ENCODE results near the gene GLI1. TPM values are rescaled to one million over a fixed set of nuclear protein-coding genes. Genes with fewer than 3 reads are reported as not detected.
"Not testable (repeated sequence)": the region's sequence is repeated elsewhere in the genome, so short reads cannot be mapped to it uniquely, and the experiment has no call there.

Gene GLI1
- total RNA-seq, 1 donor from 2014 or later = 1.4 TPM

- ATAC-seq = no peak
- Histone ChIP-seq H3K9me3 (no peaks in the 10 kb centered on the region), H3K4me3 (no peak overlapping the region), H3K27me3 (no peaks in the 10 kb centered on the region), H3K27ac (no peak overlapping the region), H3K4me1 (no peaks in the 10 kb centered on the region), H3K36me3 (peaks cover 60% of the 10 kb centered on the region)
- no peak for DNase-seq
- intact Hi-C loops (cut with DNase I) = no loop called here
- TF ChIP-seq, protein P1, sequence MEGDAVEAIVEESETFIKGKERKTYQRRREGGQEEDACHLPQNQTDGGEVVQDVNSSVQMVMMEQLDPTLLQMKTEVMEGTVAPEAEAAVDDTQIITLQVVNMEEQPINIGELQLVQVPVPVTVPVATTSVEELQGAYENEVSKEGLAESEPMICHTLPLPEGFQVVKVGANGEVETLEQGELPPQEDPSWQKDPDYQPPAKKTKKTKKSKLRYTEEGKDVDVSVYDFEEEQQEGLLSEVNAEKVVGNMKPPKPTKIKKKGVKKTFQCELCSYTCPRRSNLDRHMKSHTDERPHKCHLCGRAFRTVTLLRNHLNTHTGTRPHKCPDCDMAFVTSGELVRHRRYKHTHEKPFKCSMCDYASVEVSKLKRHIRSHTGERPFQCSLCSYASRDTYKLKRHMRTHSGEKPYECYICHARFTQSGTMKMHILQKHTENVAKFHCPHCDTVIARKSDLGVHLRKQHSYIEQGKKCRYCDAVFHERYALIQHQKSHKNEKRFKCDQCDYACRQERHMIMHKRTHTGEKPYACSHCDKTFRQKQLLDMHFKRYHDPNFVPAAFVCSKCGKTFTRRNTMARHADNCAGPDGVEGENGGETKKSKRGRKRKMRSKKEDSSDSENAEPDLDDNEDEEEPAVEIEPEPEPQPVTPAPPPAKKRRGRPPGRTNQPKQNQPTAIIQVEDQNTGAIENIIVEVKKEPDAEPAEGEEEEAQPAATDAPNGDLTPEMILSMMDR (IDR thresholded peaks at IDR 0.05) = no peak
These were observed 37.2 kb downstream of the GLI1 start for GRCh38 chr12:57496822-57497221.

DNA sequence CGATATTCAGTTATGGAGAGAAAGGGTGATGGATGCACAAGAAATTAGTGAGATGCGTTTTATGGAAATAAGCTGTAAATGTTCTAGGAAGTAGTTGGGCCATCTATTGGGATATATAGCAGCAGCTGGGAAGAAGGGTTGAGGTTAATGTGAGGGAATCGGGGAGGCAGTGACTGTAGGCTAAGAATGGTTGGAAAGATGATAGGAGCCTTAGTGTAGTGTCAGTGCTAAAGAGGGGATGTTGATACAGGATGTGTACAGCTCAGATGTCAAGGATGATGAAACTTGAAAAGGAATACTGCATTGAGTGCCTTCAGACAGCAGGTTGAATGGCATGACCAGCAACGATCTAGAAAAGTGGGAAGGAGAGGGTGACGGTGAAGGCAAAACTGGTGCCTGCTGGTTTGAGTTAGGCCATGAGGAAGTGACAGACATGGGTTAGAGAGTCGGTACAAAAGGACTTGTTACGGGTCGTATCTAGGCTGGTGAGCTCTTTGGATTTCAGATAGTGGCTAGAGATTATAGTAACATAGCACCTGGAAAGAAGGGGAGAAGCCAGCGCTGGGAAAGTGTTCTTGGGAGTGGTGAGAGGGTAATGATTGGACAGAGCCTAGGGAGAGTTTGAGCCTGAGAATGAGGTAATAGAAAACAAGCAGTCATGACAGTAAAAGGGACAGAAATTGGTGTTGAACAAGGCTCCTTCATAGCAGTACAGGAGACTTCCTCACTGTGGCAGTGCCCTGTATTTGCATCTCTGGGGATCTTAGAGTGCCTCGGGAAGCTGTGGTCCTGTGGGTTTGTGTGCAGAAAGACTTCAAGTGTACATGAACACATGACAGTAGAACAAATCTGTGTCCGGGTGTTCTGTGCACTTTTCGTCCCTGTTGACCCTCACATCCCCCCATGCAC is 37.9 kb downstream of the GLI1 start:
- peaks cover 60% of the 10 kb centered on the region for H3K36me3 ChIP-seq
- DNase-seq = no peak
- H3K4me1 ChIP-seq = no peaks in the 10 kb centered on the region
- no peak overlapping the region for H3K27ac ChIP-seq
- TF ChIP-seq, protein P1 (IDR thresholded peaks at IDR 0.05) = no peak
- no peak for ATAC-seq
- no peaks in the 10 kb centered on the region for H3K27me3 ChIP-seq
- H3K4me3 ChIP-seq = no peak overlapping the region
- intact Hi-C loops (cut with DNase I) = no loop called here
- H3K9me3 ChIP-seq = no peaks in the 10 kb centered on the region

GRCh38 chr12:57498132-57498502 is 38.5 kb downstream of the GLI1 start:
- TF ChIP-seq, protein P1 (IDR thresholded peaks at IDR 0.05) = no peak
- Histone ChIP-seq H3K27ac (no peak overlapping the region), H3K9me3 (no peaks in the 10 kb centered on the region), H3K27me3 (no peaks in the 10 kb centered on the region), H3K36me3 (peaks cover 62% of the 10 kb centered on the region), H3K4me1 (no peaks in the 10 kb centered on the region), H3K4me3 (no peak overlapping the region)
- intact Hi-C loops (cut with DNase I) = no loop called here
- no peak for DNase-seq
- ATAC-seq = no peak

DNA sequence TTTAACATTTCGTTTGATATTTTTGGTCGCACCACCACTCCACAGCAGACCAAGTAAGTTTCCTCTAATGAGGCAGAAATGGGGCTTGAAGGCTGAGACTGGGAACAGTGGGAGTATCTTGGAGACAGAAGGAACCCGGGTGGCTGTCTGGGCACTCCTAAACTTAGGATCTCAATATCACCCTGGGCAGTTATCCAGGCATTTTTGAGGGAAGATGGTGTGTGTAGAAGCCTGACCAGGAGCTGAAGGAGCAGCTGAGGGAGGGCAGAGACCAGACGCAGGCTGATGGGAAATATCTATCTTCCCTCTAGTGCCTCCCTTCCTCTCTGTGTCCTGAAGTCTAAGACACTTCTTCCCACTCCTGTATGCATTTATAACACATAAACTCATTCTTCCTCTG is 39.0 kb downstream of the GLI1 start:
- intact Hi-C loops (cut with DNase I) = no loop called here
- Histone ChIP-seq H3K36me3 (peaks cover 67% of the 10 kb centered on the region), H3K27ac (no peak overlapping the region), H3K27me3 (no peaks in the 10 kb centered on the region), H3K9me3 (no peaks in the 10 kb centered on the region), H3K4me3 (no peak overlapping the region), H3K4me1 (no peaks in the 10 kb centered on the region)
- ATAC-seq (no peak), DNase-seq (no peak)
- TF ChIP-seq, protein P1 (IDR thresholded peaks at IDR 0.05) = no peak

GRCh38 chr12:57500213-57500612 is 40.6 kb downstream of the GLI1 start:
- Histone ChIP-seq H3K27me3 (no peaks in the 10 kb centered on the region), H3K27ac (no peak overlapping the region), H3K4me3 (no peak overlapping the region), H3K9me3 (no peaks in the 10 kb centered on the region), H3K4me1 (no peaks in the 10 kb centered on the region), H3K36me3 (peaks cover 80% of the 10 kb centered on the region)
- intact Hi-C loops (cut with DNase I) = no loop called here
- TF ChIP-seq, protein P1 (IDR thresholded peaks at IDR 0.05) = no peak
- ATAC-seq (no peak), DNase-seq (no peak)

GRCh38 chr12:57502311-57502969 is 42.9 kb downstream of the GLI1 start:
- H3K27me3 ChIP-seq; intact Hi-C loops (cut with DNase I); ATAC-seq; H3K4me3 ChIP-seq; H3K4me1 ChIP-seq; H3K27ac ChIP-seq; DNase-seq; H3K9me3 ChIP-seq: not testable (repeated sequence)
- peaks cover 84% of the 10 kb centered on the region for H3K36me3 ChIP-seq

DNA sequence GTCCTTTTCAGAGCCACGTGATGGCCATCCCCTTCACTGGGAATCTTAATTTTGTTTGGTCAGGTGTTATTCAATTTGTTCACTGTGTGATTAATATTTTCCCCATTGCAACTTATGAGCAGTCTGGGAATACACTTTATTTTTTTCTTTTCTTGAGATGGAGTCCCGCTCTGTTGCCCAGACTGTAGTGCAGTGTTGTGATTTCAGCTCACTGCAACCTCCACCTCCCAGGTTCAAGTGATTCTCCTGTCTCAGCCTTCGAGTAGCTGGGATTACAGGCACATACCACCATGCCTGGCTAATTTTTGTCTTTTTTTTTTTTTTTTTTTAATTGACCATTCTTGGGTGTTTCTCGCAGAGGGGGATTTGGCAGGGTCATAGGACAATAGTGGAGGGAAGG is 47.0 kb downstream of the GLI1 start:
- H3K27me3 ChIP-seq; H3K4me1 ChIP-seq; H3K4me3 ChIP-seq; intact Hi-C loops (cut with DNase I); ATAC-seq; H3K9me3 ChIP-seq; DNase-seq; H3K27ac ChIP-seq: not testable (repeated sequence)
- peaks cover 80% of the 10 kb centered on the region for H3K36me3 ChIP-seq

- H3K9me3 ChIP-seq; H3K27ac ChIP-seq; H3K27me3 ChIP-seq; ATAC-seq; DNase-seq; H3K4me3 ChIP-seq; intact Hi-C loops (cut with DNase I); H3K4me1 ChIP-seq: not testable (repeated sequence)
- peaks cover 80% of the 10 kb centered on the region for H3K36me3 ChIP-seq
These were observed 48.2 kb downstream of the GLI1 start for GRCh38 chr12:57507796-57508195.
